Fibroblast of skin of right biceps (primary cell): ENCODE measurements around the gene YARS1.

Experiments
- DNase-seq: peaks from one replicate; pipeline ENCODE4 v3.0.0-alpha.2; 2013

YARS1 gene

GRCh38 chr1:32817159-32817814, at the start of gene YARS1, which contains the start of gene S100PBP:
TSS of gene YARS1 (minus strand) at chr1:32817358. CDS start at chr1:32817244, 114 bp downstream.
TSS of gene S100PBP (plus strand) at chr1:32817653. CDS start at chr1:32826100, 8,447 bp downstream.
- peak; percentile 99 for DNase-seq

GRCh38 chr1:32865639-32866405, 48.7 kb upstream of the YARS1 start:
- no peak for DNase-seq

GRCh38 chr1:32864375-32865019, 47.3 kb upstream of the YARS1 start:
- no peak for DNase-seq

GRCh38 chr1:32863881-32864245, 46.7 kb upstream of the YARS1 start:
- DNase-seq, result no peak

GRCh38 chr1:32863218-32863880, 46.2 kb upstream of the YARS1 start:
- no peak for DNase-seq

- DNase-seq, result peak; percentile 23
Measured at GRCh38 chr1:32861904-32862695, 44.9 kb upstream of the YARS1 start.

GRCh38 chr1:32860566-32860965, 43.4 kb upstream of the YARS1 start:
- DNase-seq, result no peak

GRCh38 chr1:32859915-32860314, 42.8 kb upstream of the YARS1 start:
- DNase-seq, result no peak

GRCh38 chr1:32858791-32859190, 41.6 kb upstream of the YARS1 start:
- no peak for DNase-seq

- no peak for DNase-seq
Measured at GRCh38 chr1:32858136-32858535, 41.0 kb upstream of the YARS1 start.

- DNase-seq, result no peak
Measured at GRCh38 chr1:32855861-32856617, 38.9 kb upstream of the YARS1 start.

GRCh38 chr1:32848354-32849063, 31.4 kb upstream of the YARS1 start:
- no peak for DNase-seq

GRCh38 chr1:32831878-32832277, 14.7 kb upstream of the YARS1 start:
- DNase-seq, result no peak

- DNase-seq, result no peak
Measured at GRCh38 chr1:32830092-32830852, 13.1 kb upstream of the YARS1 start.

- DNase-seq, result peak; percentile 31
Measured at GRCh38 chr1:32828341-32828740, 11.2 kb upstream of the YARS1 start.

GRCh38 chr1:32825181-32825580, 8.0 kb upstream of the YARS1 start:
- DNase-seq, result no peak

GRCh38 chr1:32818804-32819541, 1.8 kb upstream of the YARS1 start:
- DNase-seq, result no peak

- peak; percentile 82 for DNase-seq
Measured at GRCh38 chr1:32817815-32818786, 943 bp upstream of the YARS1 start.
